ENCODE measurements around the gene GTPBP6. TPM values are rescaled to one million over a fixed set of nuclear protein-coding genes. Genes with fewer than 3 reads are reported as not detected.
"Not testable (repeated sequence)": the region's sequence is repeated elsewhere in the genome, so short reads cannot be mapped to it uniquely, and the experiment has no call there.

The GTPBP6 gene
- total and polyA plus RNA-seq, 7 donors, result 22.4 to 65.8 (median 36.0) TPM

GRCh38 chrX:258291-259040 lies 60.1 kb downstream of the GTPBP6 start:
- WGBS, 2 donors, result 80 to 84% methylated on average over 8 of the region's 8 CpGs
- H3K36me3 ChIP-seq, result no peaks in the 10 kb centered on the region
- TF ChIP-seq CTCF (IDR thresholded peaks at IDR 0.05) (no peak), POLR2A (IDR thresholded peaks at IDR 0.05) (no peak), EP300 (IDR thresholded peaks at IDR 0.05) (no peak), POLR2AphosphoS5 (IDR thresholded peaks at IDR 0.05) (no peak)
- no peaks in the 10 kb centered on the region for H3K4me1 ChIP-seq
- H3K27ac ChIP-seq, result no peak overlapping the region
- H3K9me3 ChIP-seq, result no peaks in the 10 kb centered on the region
- peak; percentile 60 for DNase-seq
- intact Hi-C loops (cut with DNase I), result no loop called here
- no peaks in the 10 kb centered on the region for H3K27me3 ChIP-seq
- H3K4me3 ChIP-seq, result no peak overlapping the region

- Histone ChIP-seq H3K27me3 (no peaks in the 10 kb centered on the region), H3K27ac (no peak overlapping the region), H3K4me3 (no peak overlapping the region), H3K9me3 (no peaks in the 10 kb centered on the region), H3K4me1 (no peaks in the 10 kb centered on the region), H3K36me3 (no peaks in the 10 kb centered on the region)
- DNase-seq, result peak; percentile 54
- no peak for TF ChIP-seq EP300 (IDR thresholded peaks at IDR 0.05)
- no peak for TF ChIP-seq CTCF (IDR thresholded peaks at IDR 0.05)
- TF ChIP-seq POLR2AphosphoS5 (IDR thresholded peaks at IDR 0.05), result no peak
- TF ChIP-seq POLR2A (IDR thresholded peaks at IDR 0.05), result no peak
- 77 to 82% methylated on average over 21 of the region's 21 CpGs for WGBS, 2 donors
- intact Hi-C loops (cut with DNase I), result no loop called here
Observed at GRCh38 chrX:257681-258289, 60.8 kb downstream of the GTPBP6 start.

- H3K36me3 ChIP-seq; H3K4me1 ChIP-seq; DNase-seq; intact Hi-C loops (cut with DNase I); H3K9me3 ChIP-seq; H3K4me3 ChIP-seq; H3K27ac ChIP-seq; H3K27me3 ChIP-seq: not testable (repeated sequence)
- 29 to 81% methylated on average over 14 of the region's 14 CpGs for WGBS, 2 donors
Observed at GRCh38 chrX:257054-257453, 61.5 kb downstream of the GTPBP6 start.

GRCh38 chrX:255923-256331 lies 62.7 kb downstream of the GTPBP6 start:
- no peak for DNase-seq
- no peak for TF ChIP-seq CTCF (IDR thresholded peaks at IDR 0.05)
- no peak for TF ChIP-seq POLR2AphosphoS5 (IDR thresholded peaks at IDR 0.05)
- no peak for TF ChIP-seq POLR2A (IDR thresholded peaks at IDR 0.05)
- no peak for TF ChIP-seq EP300 (IDR thresholded peaks at IDR 0.05)
- no peak overlapping the region for H3K4me3 ChIP-seq
- no peak overlapping the region for H3K27ac ChIP-seq
- H3K27me3 ChIP-seq, result no peaks in the 10 kb centered on the region
- WGBS, 2 donors, result 87 to 89% methylated on average over 28 of the region's 28 CpGs
- no peaks in the 10 kb centered on the region for H3K9me3 ChIP-seq
- intact Hi-C loops (cut with DNase I), result no loop called here
- H3K36me3 ChIP-seq, result no peaks in the 10 kb centered on the region
- H3K4me1 ChIP-seq, result no peaks in the 10 kb centered on the region

Other genes starting within 250 kb of the GTPBP6 start
- 1 to 10 TPM; 2.5 to 6.8 (median 3.6) TPM for gene PLCXD1, start 37.4 kb downstream of the GTPBP6 start, total RNA-seq
- 10 to 100 TPM in 1 of 3 donors, 1 to 10 TPM in 2; 5.1 to 29.8 (median 9.6) TPM for gene PLCXD1, start 37.4 kb downstream of the GTPBP6 start, polyA plus RNA-seq
- gene PPP2R3B, start 68.1 kb upstream of the GTPBP6 start, total RNA-seq, result 10 to 100 TPM in 1 of 4 donors, 1 to 10 TPM in 3; 3.2 to 16.1 (median 6.6) TPM
- gene PPP2R3B, start 68.1 kb upstream of the GTPBP6 start, polyA plus RNA-seq, result 10 to 100 TPM in 1 of 3 donors, 1 to 10 TPM in 2; 2.1 to 13.3 (median 5.4) TPM